ENCODE measurements around the gene PM20D2. TPM values are rescaled to one million over a fixed set of nuclear protein-coding genes. Genes with fewer than 3 reads are reported as not detected.
A peak's percentile ranks its signal among the peaks of the same experiment; 100 is the strongest.
"Not testable (repeated sequence)": the region's sequence is repeated elsewhere in the genome, so short reads cannot be mapped to it uniquely, and the experiment has no call there.

The PM20D2 gene
- 14.8 and 15.3 TPM in 2 replicates for total RNA-seq

DNA sequence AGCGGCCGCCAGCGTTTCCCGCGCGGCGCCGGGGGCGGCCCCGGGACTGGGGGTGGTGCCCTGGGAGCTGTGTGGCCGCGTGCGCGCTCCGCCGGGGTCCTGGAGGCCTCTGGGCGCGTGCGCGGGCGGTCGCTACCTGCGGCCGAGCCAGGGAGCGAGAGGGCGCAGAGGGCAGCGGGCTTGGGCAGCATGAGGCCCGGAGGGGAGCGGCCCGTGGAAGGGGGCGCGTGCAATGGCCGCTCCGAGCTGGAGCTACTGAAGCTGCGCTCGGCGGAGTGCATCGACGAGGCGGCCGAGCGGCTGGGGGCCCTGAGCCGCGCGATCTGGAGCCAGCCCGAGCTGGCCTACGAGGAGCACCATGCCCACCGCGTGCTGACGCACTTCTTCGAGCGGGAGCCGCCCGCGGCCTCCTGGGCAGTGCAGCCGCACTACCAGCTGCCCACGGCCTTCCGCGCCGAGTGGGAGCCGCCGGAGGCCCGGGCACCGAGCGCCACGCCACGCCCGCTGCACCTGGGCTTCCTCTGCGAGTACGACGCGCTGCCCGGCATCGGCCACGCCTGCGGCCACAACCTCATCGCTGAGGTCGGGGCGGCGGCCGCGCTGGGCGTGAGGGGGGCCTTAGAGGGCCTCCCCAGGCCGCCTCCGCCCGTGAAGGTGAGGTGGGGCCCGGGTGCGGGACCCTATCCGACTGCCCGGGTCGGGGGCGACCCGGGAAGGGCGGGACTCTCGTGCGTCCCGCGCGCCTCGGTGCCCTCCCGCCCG lies at the start of gene PM20D2:
PM20D2 (plus strand) TSS at position 100 of the 762 bp plus-strand sequence; CDS start at position 190, 90 bp downstream.
- Mint-ChIP-seq H3K27me3 (ENCODE audit: low read depth) (peaks cover 7% of the 10 kb centered on the region), H3K4me1 (ENCODE audit: low read depth) (peaks cover 35% of the 10 kb centered on the region), H3K9me3 (no peaks in the 10 kb centered on the region), H3K36me3 (ENCODE audit: low read depth) (peaks cover 19% of the 10 kb centered on the region), H3K27ac (peak within 1 kb of the TSS; percentile 98), H3K4me3 (ENCODE audit: low read depth) (peak within 1 kb of the TSS; percentile 89)
- intact Hi-C loops (cut with micrococcal nuclease), result loop anchor here (1.0 to 10.0 kb wide), 5 partner anchors 23 to 206 kb away; partner anchors contain the start of gene UBE2J1
- peak; percentile 62 for DNase-seq (ENCODE audit: low spot score)

DNA sequence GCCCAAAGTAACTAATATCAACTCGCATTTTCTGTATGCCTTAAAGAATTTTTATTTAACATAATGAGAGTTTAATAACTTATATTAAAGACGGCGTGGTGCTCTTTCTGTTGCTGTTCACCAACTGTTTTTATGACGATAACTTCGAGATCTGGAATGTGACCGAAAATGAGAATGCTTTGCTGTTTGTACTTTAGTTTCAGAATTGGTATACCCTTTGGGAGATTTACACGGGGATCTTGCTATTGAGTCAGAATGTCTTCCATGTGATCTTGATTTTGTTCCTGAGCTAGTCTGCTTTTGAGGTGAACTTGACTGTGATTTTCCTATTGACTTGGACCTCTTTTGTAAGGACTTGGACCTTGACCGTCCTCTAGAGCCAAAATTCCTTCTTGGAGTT lies 47.4 kb upstream of the PM20D2 start:
- Mint-ChIP-seq H3K27me3 (ENCODE audit: low read depth) (no peaks in the 10 kb centered on the region), H3K27ac (no peak overlapping the region), H3K36me3 (ENCODE audit: low read depth) (no peaks in the 10 kb centered on the region), H3K9me3 (no peaks in the 10 kb centered on the region), H3K4me3 (ENCODE audit: low read depth) (no peak overlapping the region), H3K4me1 (ENCODE audit: low read depth) (peaks cover 7% of the 10 kb centered on the region)
- intact Hi-C loops (cut with micrococcal nuclease), result loop anchor here (1.0 kb wide), 1 partner anchor 16 kb away; no protein-coding TSS in a partner anchor
- no peak for DNase-seq (ENCODE audit: low spot score)

- Mint-ChIP-seq H3K9me3 (no peaks in the 10 kb centered on the region), H3K36me3 (ENCODE audit: low read depth) (no peaks in the 10 kb centered on the region), H3K4me1 (ENCODE audit: low read depth) (peaks cover 7% of the 10 kb centered on the region), H3K4me3 (ENCODE audit: low read depth) (no peak overlapping the region), H3K27ac (no peak overlapping the region), H3K27me3 (ENCODE audit: low read depth) (no peaks in the 10 kb centered on the region)
- DNase-seq (ENCODE audit: low spot score), result no peak
- intact Hi-C loops (cut with micrococcal nuclease), result no loop called here
Measured at GRCh38 chr6:89100114-89100513, 45.7 kb upstream of the PM20D2 start.

DNA sequence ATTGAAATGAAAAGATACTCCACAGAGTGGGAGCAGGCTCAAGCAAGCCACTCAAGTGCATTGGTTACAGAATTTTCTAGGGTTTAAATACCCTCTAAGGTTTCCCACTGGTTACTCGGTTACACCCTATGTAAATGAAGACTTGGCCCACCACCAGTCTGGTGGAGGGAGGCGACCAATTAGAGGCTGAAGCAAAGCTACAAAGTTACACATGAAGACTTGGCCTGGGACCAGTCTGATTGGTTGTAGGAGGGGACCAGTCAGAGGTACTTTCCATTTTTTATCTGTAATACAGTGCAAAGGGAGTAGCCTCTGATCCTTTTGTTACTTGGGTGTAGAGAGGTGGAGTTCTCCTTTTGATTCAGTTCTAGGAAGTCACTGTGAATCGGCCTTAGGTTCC lies 35.6 kb upstream of the PM20D2 start:
- H3K27ac Mint-ChIP-seq, result no peak overlapping the region
- no peak overlapping the region for H3K4me3 Mint-ChIP-seq (ENCODE audit: low read depth)
- no peaks in the 10 kb centered on the region for H3K9me3 Mint-ChIP-seq
- no peaks in the 10 kb centered on the region for H3K4me1 Mint-ChIP-seq (ENCODE audit: low read depth)
- no peak for DNase-seq (ENCODE audit: low spot score)
- intact Hi-C loops (cut with micrococcal nuclease), result no loop called here
- H3K27me3 Mint-ChIP-seq (ENCODE audit: low read depth), result peaks cover 13% of the 10 kb centered on the region
- no peaks in the 10 kb centered on the region for H3K36me3 Mint-ChIP-seq (ENCODE audit: low read depth)

GRCh38 chr6:89111933-89112332 lies 33.9 kb upstream of the PM20D2 start:
- Mint-ChIP-seq H3K27me3 (ENCODE audit: low read depth) (peaks cover 23% of the 10 kb centered on the region), H3K9me3 (no peaks in the 10 kb centered on the region)

DNA sequence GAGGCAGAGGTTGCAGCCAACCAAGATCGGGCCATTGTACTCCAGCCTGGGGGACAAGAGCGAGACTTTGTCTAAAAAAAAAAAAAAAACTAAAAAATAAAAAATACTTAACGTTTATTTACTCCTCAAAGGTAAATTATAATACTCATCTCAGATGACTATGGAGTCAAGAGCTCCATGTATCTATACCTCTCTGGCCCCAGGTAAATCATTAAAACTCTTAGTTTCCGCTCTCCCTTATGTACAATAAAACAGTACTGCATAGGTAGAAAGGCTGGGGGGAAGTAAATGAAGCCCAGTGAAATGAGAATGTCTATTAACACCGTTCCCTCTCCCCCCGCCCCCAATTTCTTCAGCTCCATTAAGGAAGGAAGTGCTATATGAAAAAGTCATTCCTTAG lies 29.2 kb upstream of the PM20D2 start:
- no peak for DNase-seq (ENCODE audit: low spot score)
- peaks cover 7% of the 10 kb centered on the region for H3K4me1 Mint-ChIP-seq (ENCODE audit: low read depth)
- intact Hi-C loops (cut with micrococcal nuclease), result no loop called here
- no peaks in the 10 kb centered on the region for H3K9me3 Mint-ChIP-seq
- peak overlapping the region; percentile 79 for H3K4me3 Mint-ChIP-seq (ENCODE audit: low read depth)
- H3K27me3 Mint-ChIP-seq (ENCODE audit: low read depth), result peaks cover 37% of the 10 kb centered on the region
- H3K27ac Mint-ChIP-seq, result no peak overlapping the region
- no peaks in the 10 kb centered on the region for H3K36me3 Mint-ChIP-seq (ENCODE audit: low read depth)

More at GRCh38 chr6:89111933-89112332, 33.9 kb upstream of the PM20D2 start:
- H3K4me3 Mint-ChIP-seq (ENCODE audit: low read depth), result no peak overlapping the region
- intact Hi-C loops (cut with micrococcal nuclease), result no loop called here
- H3K27ac Mint-ChIP-seq, result no peak overlapping the region
- H3K4me1 Mint-ChIP-seq (ENCODE audit: low read depth), result peaks cover 2% of the 10 kb centered on the region
- no peaks in the 10 kb centered on the region for H3K36me3 Mint-ChIP-seq (ENCODE audit: low read depth)
- no peak for DNase-seq (ENCODE audit: low spot score)

DNA sequence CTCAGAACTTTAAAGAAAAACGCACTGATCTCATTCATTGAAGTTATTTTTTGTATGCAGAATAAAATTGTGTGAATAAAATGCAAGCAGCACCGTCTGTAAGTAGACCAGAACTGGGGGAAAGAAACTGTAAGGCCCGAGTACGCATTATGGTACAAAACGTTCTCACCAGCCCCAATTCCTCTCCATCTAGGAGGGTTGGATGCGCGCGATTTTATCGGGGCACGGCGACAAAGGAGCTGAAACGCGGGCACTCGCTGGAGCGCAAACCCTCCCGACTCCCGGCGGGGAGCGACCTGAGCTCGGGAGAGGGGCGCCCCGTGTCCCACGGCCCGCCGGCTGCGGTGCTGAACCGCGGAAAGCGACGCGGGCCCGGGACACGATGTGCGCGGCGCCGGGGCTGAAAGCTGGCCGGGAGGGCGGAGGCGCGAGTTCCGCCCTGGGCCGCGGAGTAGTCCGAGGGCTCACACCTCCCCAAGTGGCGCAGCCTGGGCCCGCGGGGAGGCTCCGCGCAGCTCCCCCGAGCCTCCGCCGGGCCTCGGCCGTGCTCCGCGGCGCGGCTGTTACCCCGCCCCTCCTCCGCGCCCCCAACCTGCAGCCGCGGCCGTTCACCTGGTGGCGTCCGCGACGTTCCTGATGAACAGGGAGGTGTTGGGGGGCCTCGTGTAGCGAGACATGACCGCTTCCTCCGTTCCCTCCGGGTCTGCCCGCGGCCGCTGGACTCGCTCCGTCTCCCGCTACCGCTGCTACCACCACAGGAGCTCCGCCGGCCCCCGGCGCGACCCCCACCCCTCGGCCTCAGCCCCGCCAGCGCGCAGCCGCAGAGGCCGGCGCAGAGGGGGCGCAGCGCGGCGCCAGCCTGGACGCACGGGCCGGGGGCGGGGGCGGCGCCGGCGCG lies 28.4 kb upstream of the PM20D2 start, which contains the start of gene SRSF12:
SRSF12 (minus strand) TSS at position 861 of the 898 bp plus-strand sequence; CDS start at position 677, 184 bp downstream.
- peak within 1 kb of the TSS; percentile 79 for H3K4me3 Mint-ChIP-seq (ENCODE audit: low read depth)
- no peaks in the 10 kb centered on the region for H3K36me3 Mint-ChIP-seq (ENCODE audit: low read depth)
- intact Hi-C loops (cut with micrococcal nuclease), result no loop called here
- peaks cover 7% of the 10 kb centered on the region for H3K4me1 Mint-ChIP-seq (ENCODE audit: low read depth)
- DNase-seq (ENCODE audit: low spot score), result no peak
- no peak within 1 kb of the TSS for H3K27ac Mint-ChIP-seq
- H3K9me3 Mint-ChIP-seq, result no peaks in the 10 kb centered on the region
- peaks cover 41% of the 10 kb centered on the region for H3K27me3 Mint-ChIP-seq (ENCODE audit: low read depth)

DNA sequence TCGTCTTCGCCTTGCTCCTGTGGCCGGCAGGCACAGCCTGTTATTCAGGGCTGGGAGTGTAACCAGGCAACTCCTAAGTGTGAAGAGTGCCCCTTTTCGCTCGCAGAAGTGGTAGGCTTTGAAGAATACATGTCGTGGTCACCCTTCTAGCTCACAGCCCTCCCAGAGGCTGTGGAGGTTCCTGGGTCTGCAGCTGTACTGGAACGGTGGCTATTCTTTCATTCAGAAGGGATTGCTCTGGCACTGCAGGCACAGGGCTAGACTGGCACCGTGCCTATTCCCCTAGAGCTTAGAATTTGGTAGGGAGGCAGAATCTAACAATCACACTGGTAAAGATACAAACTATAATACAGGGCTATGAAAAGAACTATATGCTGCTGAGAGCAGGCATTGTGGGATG lies 26.9 kb upstream of the PM20D2 start:
- H3K9me3 Mint-ChIP-seq, result no peaks in the 10 kb centered on the region
- intact Hi-C loops (cut with micrococcal nuclease), result no loop called here
- H3K4me1 Mint-ChIP-seq (ENCODE audit: low read depth), result peaks cover 7% of the 10 kb centered on the region
- H3K36me3 Mint-ChIP-seq (ENCODE audit: low read depth), result no peaks in the 10 kb centered on the region
- DNase-seq (ENCODE audit: low spot score), result no peak
- H3K27ac Mint-ChIP-seq, result no peak overlapping the region
- H3K4me3 Mint-ChIP-seq (ENCODE audit: low read depth), result peak overlapping the region; percentile 61
- peaks cover 41% of the 10 kb centered on the region for H3K27me3 Mint-ChIP-seq (ENCODE audit: low read depth)

- intact Hi-C loops (cut with micrococcal nuclease), result loop anchor here (5.0 kb wide), 1 partner anchor 122 kb away; no protein-coding TSS in a partner anchor
Measured at GRCh38 chr6:89120371-89120770, 25.5 kb upstream of the PM20D2 start.

DNA sequence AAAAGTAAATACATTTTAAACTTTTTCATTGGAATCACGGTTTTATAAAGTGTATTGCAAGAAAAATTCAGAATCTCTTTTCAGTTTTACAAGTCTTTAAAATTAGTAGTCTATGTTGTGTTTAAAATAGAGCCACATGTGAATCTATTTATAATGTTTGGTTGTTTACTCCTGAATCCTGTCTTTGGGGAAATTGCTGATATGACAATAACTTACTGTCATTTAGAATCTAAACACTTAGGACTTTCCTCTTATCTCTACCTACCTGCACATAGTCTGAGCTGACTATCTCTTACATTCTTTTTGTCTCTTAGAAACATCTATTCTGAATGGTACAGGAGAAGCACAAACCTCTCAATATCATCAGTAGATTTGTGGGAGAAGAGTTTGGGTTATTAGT lies 23.9 kb upstream of the PM20D2 start:
- H3K27me3 Mint-ChIP-seq (ENCODE audit: low read depth), result peaks cover 31% of the 10 kb centered on the region
- H3K4me1 Mint-ChIP-seq (ENCODE audit: low read depth), result peaks cover 4% of the 10 kb centered on the region
- DNase-seq (ENCODE audit: low spot score), result no peak
- no peak overlapping the region for H3K27ac Mint-ChIP-seq
- H3K4me3 Mint-ChIP-seq (ENCODE audit: low read depth), result no peak overlapping the region
- H3K9me3 Mint-ChIP-seq, result no peaks in the 10 kb centered on the region
- H3K36me3 Mint-ChIP-seq (ENCODE audit: low read depth), result no peaks in the 10 kb centered on the region
- intact Hi-C loops (cut with micrococcal nuclease), result loop anchor here (2.0 to 5.0 kb wide), 2 partner anchors 23 to 120 kb away; no protein-coding TSS in a partner anchor

More at GRCh38 chr6:89120371-89120770, 25.5 kb upstream of the PM20D2 start:
- Mint-ChIP-seq H3K4me1 (ENCODE audit: low read depth) (peaks cover 7% of the 10 kb centered on the region), H3K36me3 (ENCODE audit: low read depth) (no peaks in the 10 kb centered on the region), H3K4me3 (ENCODE audit: low read depth) (no peak overlapping the region), H3K9me3 (no peaks in the 10 kb centered on the region), H3K27ac (no peak overlapping the region), H3K27me3 (ENCODE audit: low read depth) (peaks cover 43% of the 10 kb centered on the region)
- no peak for DNase-seq (ENCODE audit: low spot score)

DNA sequence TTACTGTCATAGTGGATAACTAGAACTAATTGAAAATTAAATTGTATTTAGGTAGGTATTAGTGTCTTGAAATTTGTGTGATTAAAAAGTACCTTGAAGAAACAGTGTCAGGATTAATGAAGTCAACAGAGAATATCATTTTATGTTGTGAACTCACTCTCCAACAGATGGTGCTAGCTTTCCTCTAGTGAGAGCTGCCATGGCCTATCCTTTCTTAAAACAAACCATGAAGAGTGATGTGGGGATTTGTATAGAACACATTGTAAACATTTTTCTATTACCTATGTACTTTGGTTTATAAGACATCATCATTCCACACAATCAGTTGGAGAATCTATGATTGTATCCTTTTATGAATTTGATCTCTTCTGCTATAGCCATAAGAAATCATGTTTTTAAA lies 23.2 kb upstream of the PM20D2 start:
- Mint-ChIP-seq H3K36me3 (ENCODE audit: low read depth) (no peaks in the 10 kb centered on the region), H3K9me3 (no peaks in the 10 kb centered on the region), H3K27me3 (ENCODE audit: low read depth) (peaks cover 28% of the 10 kb centered on the region), H3K4me3 (ENCODE audit: low read depth) (no peak overlapping the region), H3K4me1 (ENCODE audit: low read depth) (peaks cover 1% of the 10 kb centered on the region), H3K27ac (no peak overlapping the region)
- intact Hi-C loops (cut with micrococcal nuclease), result loop anchor here (2.0 to 5.0 kb wide), 2 partner anchors 22 to 120 kb away; no protein-coding TSS in a partner anchor
- no peak for DNase-seq (ENCODE audit: low spot score)

- H3K36me3 Mint-ChIP-seq (ENCODE audit: low read depth); H3K27me3 Mint-ChIP-seq (ENCODE audit: low read depth); DNase-seq (ENCODE audit: low spot score); H3K9me3 Mint-ChIP-seq; H3K27ac Mint-ChIP-seq; H3K4me1 Mint-ChIP-seq (ENCODE audit: low read depth); intact Hi-C loops (cut with micrococcal nuclease); H3K4me3 Mint-ChIP-seq (ENCODE audit: low read depth): not testable (repeated sequence)
Measured at GRCh38 chr6:89128256-89128671, 17.6 kb upstream of the PM20D2 start.

Measured in activated T-helper 2 cell treated with anti-CD3 and anti-CD28 coated beads, Interferon-gamma antibody, Interleukin-2, Interleukin-4, amounts not matched to agents 10 μg/mL and 5 μg/mL and 100 μg/mL, durations not matched to agents 14 hours and 24 hours and 36 hours (primary cell).